H1 (cell line): ENCODE results near the gene TEAD1. TPM values are rescaled to one million over a fixed set of nuclear protein-coding genes. Genes with fewer than 3 reads are reported as not detected.

Source experiments
- CTCF ChIA-PET: fragments of 300-600 bp; sonication (Branson Sonifier 250); formaldehyde crosslinking; loops from one replicate; lab custom pipeline; 2021; ENCODE audit not compliant: partially characterized antibody; lab: Charles Lee
- POLR2A ChIA-PET: fragments of 300-600 bp; sonication (Branson Sonifier 250); formaldehyde crosslinking; loops from one replicate; lab custom pipeline; 2021; ENCODE audit warnings: inconsistent platforms; ENCODE audit not compliant: partially characterized antibody; lab: Charles Lee
- DNase-seq, 2 experiments: peaks; one replicate each; pipeline versions ENCODE4 v3.0.0 to v3.0.0-alpha.2; 2010 to 2022; ENCODE audit warnings: low spot score in 2 of 2, low read depth in 1 of 2, mixed read lengths in 1 of 2
- FAIRE-seq: peaks from 2 replicates; lab custom pipeline; 2011; peaks lifted over from hg19 to GRCh38; lab: Jason Lieb, UNC
- H2AFZ ChIP-seq: 2 replicates; pipeline ENCODE4 v1.8.1; 2012; ENCODE audit warnings: low read length, inconsistent platforms
- H2AK5ac ChIP-seq: 2 replicates; pipeline ENCODE4 v1.6.1; 2013; ENCODE audit warnings: low read depth, low read length
- H2BK120ac ChIP-seq: replicated peaks from 2 replicates; pipeline ENCODE3; 2013; ENCODE audit warnings: low read depth, low read length, inconsistent platforms
- H2BK12ac ChIP-seq: 2 replicates; pipeline ENCODE4 v1.6.1; 2013; ENCODE audit warnings: low read depth, low read length
- H2BK15ac ChIP-seq: 2 replicates; pipeline ENCODE4 v1.6.1; 2013; ENCODE audit warnings: low read length
- H2BK20ac ChIP-seq: 2 replicates; pipeline ENCODE4 v1.6.1; 2013; ENCODE audit warnings: low read length
- H2BK5ac ChIP-seq: 2 replicates; pipeline ENCODE4 v1.6.1; 2013; ENCODE audit warnings: low read depth, low read length
- H3K14ac ChIP-seq: 2 replicates; pipeline ENCODE4 v1.6.1; 2013; ENCODE audit warnings: inconsistent platforms; ENCODE audit not compliant: insufficient read length
- H3K18ac ChIP-seq: 2 replicates; pipeline ENCODE4 v1.6.1; 2013; ENCODE audit warnings: low read length; ENCODE audit errors: extremely low read depth
- H3K23ac ChIP-seq: 2 replicates; pipeline ENCODE4 v1.6.1; 2013; ENCODE audit warnings: inconsistent platforms; ENCODE audit not compliant: insufficient read length
- H3K23me2 ChIP-seq: 2 replicates; pipeline ENCODE4 v1.6.1; 2013; ENCODE audit warnings: low read depth, low read length
- H3K27ac ChIP-seq: 2 replicates; pipeline ENCODE4 v1.6.1; 2011; ENCODE audit warnings: low read depth, low read length, inconsistent platforms
- H3K27me3 ChIP-seq, 4 experiments: replicated peaks in 1 of 4; 1 replicate in 1 of 4; 2 replicates in 3 of 4; pipeline versions ENCODE4 v1.6.1 to v1.8.1; 2011 to 2013; ENCODE audit warnings: low read length in 3 of 4, mild to moderate bottlenecking in 3 of 4, inconsistent platforms in 2 of 4, mixed read lengths in 2 of 4, moderate library complexity in 1 of 4; ENCODE audit not compliant: control insufficient read depth in 3 of 4, insufficient read depth in 3 of 4; ENCODE audit errors: extremely low read depth in 1 of 4
- H3K36me3 ChIP-seq, 4 experiments: 2 replicates each; pipeline versions ENCODE4 v1.6.1 to v1.8.1; 2011 to 2013; ENCODE audit warnings: mild to moderate bottlenecking in 4 of 4, low read length in 3 of 4, moderate library complexity in 2 of 4, control low read depth in 1 of 4, inconsistent platforms in 1 of 4; ENCODE audit not compliant: insufficient read depth in 4 of 4, control insufficient read depth in 2 of 4
- H3K4ac ChIP-seq: replicated peaks from 2 replicates; pipeline ENCODE3; 2013; ENCODE audit warnings: low read length, low read depth, mixed read lengths, inconsistent platforms; ENCODE audit not compliant: insufficient read length
- H3K4me1 ChIP-seq, 4 experiments: replicated peaks in 1 of 4; 1 replicate in 1 of 4; 2 replicates in 3 of 4; pipeline versions ENCODE4 v1.6.1 to v1.8.1; 2011 to 2013; ENCODE audit warnings: low read length in 3 of 4, inconsistent platforms in 2 of 4, mixed read lengths in 1 of 4; ENCODE audit not compliant: insufficient read depth in 4 of 4, control insufficient read depth in 3 of 4
- H3K4me2 ChIP-seq, 2 experiments: 2 replicates each; pipeline versions ENCODE4 v1.6.1 to v1.8.1; 2011 to 2013; ENCODE audit warnings: low read depth in 2 of 2, low read length in 2 of 2, control low read depth in 1 of 2, inconsistent platforms in 1 of 2, mild to moderate bottlenecking in 1 of 2; ENCODE audit not compliant: insufficient read depth in 1 of 2
- H3K4me3 ChIP-seq, 4 experiments: fragments of 200-600, 300-600 bp in 1 of 4; sonication (generic), shearing (Covaris generic), sonication (Bioruptor Twin) in 1 of 4; 2 replicates each; pipeline versions ENCODE4 v1.5.1 to v1.8.1; 2011 to 2016; ENCODE audit warnings: low read length in 4 of 4, low read depth in 3 of 4, control low read depth in 2 of 4, inconsistent platforms in 2 of 4, mild to moderate bottlenecking in 2 of 4, mixed read lengths in 1 of 4, moderate library complexity in 1 of 4; ENCODE audit not compliant: insufficient read depth in 2 of 4; ENCODE audit errors: extremely low read depth in 1 of 4
- H3K56ac ChIP-seq: replicated peaks from 2 replicates; pipeline ENCODE3; 2013; ENCODE audit warnings: low read depth, mild to moderate bottlenecking, mixed read lengths, low read length, inconsistent platforms; ENCODE audit not compliant: insufficient read length
- H3K79me1 ChIP-seq: 2 replicates; pipeline ENCODE4 v1.6.1; 2013; ENCODE audit warnings: low read depth, low read length, control low read depth
- H3K79me2 ChIP-seq, 2 experiments: 2 replicates each; pipeline versions ENCODE4 v1.6.1 to v1.8.1; 2012 to 2013; ENCODE audit warnings: low read length in 2 of 2, mild to moderate bottlenecking in 2 of 2, inconsistent platforms in 1 of 2; ENCODE audit not compliant: insufficient read depth in 2 of 2, control insufficient read depth in 1 of 2
- H3K9ac ChIP-seq, 4 experiments: replicated peaks in 1 of 4; 1 replicate in 1 of 4; 2 replicates in 3 of 4; pipeline versions ENCODE4 v1.6.1 to v1.8.1; 2011 to 2013; ENCODE audit warnings: low read depth in 3 of 4, low read length in 3 of 4, control low read depth in 2 of 4, mild to moderate bottlenecking in 2 of 4, moderate library complexity in 2 of 4, inconsistent platforms in 1 of 4; ENCODE audit errors: extremely low read depth in 1 of 4
- H3K9me3 ChIP-seq, 2 experiments: 2 replicates each; pipeline versions ENCODE4 v1.6.1 to v1.8.1; 2012 to 2013; ENCODE audit warnings: mild to moderate bottlenecking in 2 of 2, moderate library complexity in 2 of 2, control low read depth in 1 of 2, inconsistent platforms in 1 of 2, low read depth in 1 of 2, low read length in 1 of 2, mixed read lengths in 1 of 2; ENCODE audit not compliant: insufficient read depth in 2 of 2
- H4K20me1 ChIP-seq, 2 experiments: replicated peaks in 1 of 2; 2 replicates each; pipeline versions ENCODE3 to v1.8.1; 2011 to 2013; ENCODE audit warnings: inconsistent platforms in 2 of 2, low read length in 2 of 2, mild to moderate bottlenecking in 1 of 2; ENCODE audit not compliant: insufficient read depth in 2 of 2, control insufficient read depth in 1 of 2
- H4K5ac ChIP-seq: 2 replicates; pipeline ENCODE4 v1.6.1; 2013; ENCODE audit warnings: low read length, low read depth, mixed read lengths, inconsistent platforms; ENCODE audit not compliant: insufficient read length
- H4K8ac ChIP-seq: 2 replicates; pipeline ENCODE4 v1.8.0; 2013; ENCODE audit warnings: mild to moderate bottlenecking, moderate library complexity, low read length, inconsistent platforms; ENCODE audit not compliant: insufficient read depth; ENCODE audit errors: extremely low read depth
- H4K91ac ChIP-seq: replicated peaks from 2 replicates; pipeline ENCODE3; 2013; ENCODE audit warnings: low read length, mixed read lengths, inconsistent platforms; ENCODE audit not compliant: insufficient read length
- BACH1 ChIP-seq: IDR thresholded peaks from 2 replicates; pipeline ENCODE4 v1.6.1; 2012; ENCODE audit warnings: low read length, improper control_type of control experiment
- NRF1 ChIP-seq: IDR thresholded peaks from 2 replicates; pipeline ENCODE4 v1.6.1; 2011; ENCODE audit warnings: mild to moderate bottlenecking, low read depth, low read length, improper control_type of control experiment
- POU5F1 ChIP-seq: IDR thresholded peaks from 2 replicates; pipeline ENCODE4 v1.6.1; 2011; ENCODE audit warnings: low read depth, mild to moderate bottlenecking, low read length, moderate library complexity
- WGBS, 2 experiments: shearing (Covaris generic) in 1 of 2; methylation state at CpG; one replicate each; pipeline versions ENCODE4 v1.1.6 to v1.1.7; 2013 to 2015; ENCODE audit warnings: low lambda C conversion rate in 2 of 2, mixed read lengths in 2 of 2, inconsistent platforms in 1 of 2, low coverage in 1 of 2, missing lambda C conversion rate in 1 of 2; ENCODE audit not compliant: insufficient replicate concordance in 2 of 2, insufficient coverage in 1 of 2, insufficient read length in 1 of 2; ENCODE audit errors: extremely low coverage in 1 of 2, missing lambda C conversion rate in 1 of 2; 5-methylcytosine and 5-hydroxymethylcytosine counted together
- polyA plus RNA-seq, 7 experiments: library from polyadenylated mRNA; depleted of rRNA in 3 of 7; stranded (reverse) in 5 of 7; unstranded in 2 of 7; fragments of >200 nt in 5 of 7; fragments of 200-250 nt in 2 of 7; gene quantifications; 1 replicate in 5 of 7; 2 replicates in 1 of 7; 4 replicates in 1 of 7; pipeline versions ENCODE4 v1.2.1 to v1.2.3, GENCODE V29; 2011 to 2013; ENCODE audit warnings: missing spikeins in 2 of 7, mixed read lengths in 2 of 7
- total RNA-seq: library from RNA; stranded (reverse); fragmentation: NEBNext Ultra II Directional; extraction: Animal tissue kit (Norgen Biotek cat#: 25700); gene quantifications from 2 replicates; pipeline ENCODE4 v1.2.1, GENCODE V29; 2021

TEAD1 gene
- total and polyA plus RNA-seq, 2 of the 8 experiments (the other 6 are each of a cell fraction or from before 2014, with no cell fraction given) = 15.6 to 67.4 TPM

- 10% methylated on average over 1 of the region's 1 CpG; no CpG with 5 or more reads in 1 of the 2 experiments for WGBS, 2 experiments
- CTCF ChIA-PET = interaction anchor here (0.9 kb wide), 1 partner anchor 8 kb away, joined by 5 read pairs; no protein-coding TSS in a partner anchor
- no peak for DNase-seq
Measured at GRCh38 chr11:12853325-12853651, 179.1 kb downstream of the TEAD1 start.

More at GRCh38 chr11:12853325-12853651, 179.1 kb downstream of the TEAD1 start:
- no peaks in the 10 kb centered on the region; the same call in 1 of the 2 replicates for H3K23me2 ChIP-seq
- H2BK20ac ChIP-seq = no peak overlapping the region
- no peak overlapping the region for H3K9ac ChIP-seq
- no peaks in the 10 kb centered on the region for H3K9me3 ChIP-seq
- H4K20me1 ChIP-seq = no peaks in the 10 kb centered on the region
- no peak for FAIRE-seq
- H3K4ac ChIP-seq = no peak overlapping the region
- no peak overlapping the region for H4K91ac ChIP-seq
- H3K23ac ChIP-seq = no peak overlapping the region
- H4K8ac ChIP-seq = no peak overlapping the region
- no peak overlapping the region for H2AK5ac ChIP-seq
- H3K14ac ChIP-seq = no peak overlapping the region
- H3K79me1 ChIP-seq = peaks cover 5% of the 10 kb centered on the region; the same call in 1 of the 2 replicates
- peaks cover 0 to 7% (median 3%) of the 10 kb centered on the region in 4 experiments; a peak in 1 of 7 replicates for H3K4me1 ChIP-seq
- H2BK120ac ChIP-seq = no peak overlapping the region
- peaks cover 0 to 55% of the 10 kb centered on the region in 2 experiments; a peak in 2 of 4 replicates for H3K79me2 ChIP-seq
- H3K27ac ChIP-seq = no peak overlapping the region
- no peak overlapping the region for H3K18ac ChIP-seq
- no peak overlapping the region for H3K56ac ChIP-seq
- no peak overlapping the region for H2BK12ac ChIP-seq
- H3K4me2 ChIP-seq = no peak overlapping the region
- H3K36me3 ChIP-seq = no peaks in the 10 kb centered on the region
- POLR2A ChIA-PET = interaction anchor here (3.9 kb wide), 1 partner anchor 11 kb away, joined by 13 read pairs; no protein-coding TSS in a partner anchor
- no peak overlapping the region for H2BK15ac ChIP-seq
- H2BK5ac ChIP-seq = no peak overlapping the region
- no peak overlapping the region for H4K5ac ChIP-seq
- no peak overlapping the region for H2AFZ ChIP-seq
- no peak for TF ChIP-seq BACH1
- no peak for TF ChIP-seq NRF1
- TF ChIP-seq POU5F1 = no peak
- no peak overlapping the region for H3K4me3 ChIP-seq
- no peaks in the 10 kb centered on the region for H3K27me3 ChIP-seq
